ENCODE results near the gene TRIM44.

The TRIM44 gene

DNA sequence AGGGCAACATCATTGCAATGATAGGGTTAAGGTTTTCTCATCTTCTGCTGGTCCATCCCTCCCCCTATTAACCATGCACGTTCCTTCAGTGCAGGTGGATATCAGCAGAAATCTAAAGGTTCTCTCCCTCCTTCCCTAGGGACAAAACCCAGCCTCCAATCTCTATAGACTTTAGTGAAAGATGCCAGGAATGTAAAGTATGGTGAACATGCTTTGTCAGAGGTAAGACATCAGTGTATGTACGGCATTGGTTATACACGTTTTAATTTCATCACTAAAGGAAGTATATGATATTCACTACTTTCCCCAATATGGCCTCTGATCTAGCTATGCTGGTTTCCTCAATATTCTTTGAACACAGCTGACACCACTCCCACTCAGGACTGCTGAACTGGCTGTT, 200.1 kb downstream of the TRIM44 start:
- DNase-seq: no peak

DNA sequence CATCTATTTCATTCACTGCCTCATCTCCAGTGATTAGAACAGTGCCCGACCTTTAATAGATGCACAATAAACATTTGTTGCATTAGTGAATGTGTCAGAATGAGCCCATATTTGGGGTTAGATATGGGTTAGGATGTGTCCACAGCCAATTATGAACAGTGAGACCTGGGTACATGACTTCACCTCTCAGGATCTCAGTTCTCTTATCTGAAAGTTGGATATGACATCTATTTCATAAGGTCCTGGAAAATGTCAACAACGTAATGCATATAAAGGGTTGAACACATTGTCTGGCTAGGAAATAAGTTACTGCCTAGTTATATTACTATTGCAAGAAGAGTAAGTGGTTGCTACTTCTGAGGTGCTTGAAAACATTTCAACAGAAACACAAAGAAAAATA, 201.6 kb downstream of the TRIM44 start:
- no peak for DNase-seq

DNA sequence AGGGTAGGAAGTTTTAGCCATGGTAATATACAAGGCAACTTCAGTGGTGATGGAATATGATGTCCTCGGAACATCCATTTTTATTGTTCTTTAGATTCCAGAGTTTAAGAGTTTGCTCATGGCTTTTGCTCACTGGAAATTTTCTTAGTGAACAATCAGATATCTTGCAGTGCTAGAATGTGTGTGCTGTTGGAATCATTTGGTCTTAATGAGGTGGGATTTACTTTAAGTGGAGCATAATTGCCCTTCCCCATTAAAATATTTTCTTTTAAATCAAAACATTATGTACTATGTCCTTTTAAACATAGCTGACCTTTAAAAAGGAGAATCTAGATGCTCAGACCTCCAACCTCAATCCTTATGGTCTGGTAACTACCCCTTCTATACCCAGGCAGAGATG, 204.0 kb downstream of the TRIM44 start:
- DNase-seq: no peak
